Mesendoderm (in vitro differentiated cells): Measurements from ENCODE around the gene DFFA.
"Not testable (repeated sequence)": the region's sequence is repeated elsewhere in the genome, so short reads cannot be mapped to it uniquely, and the experiment has no call there.

ENCODE experiments used
- DNase-seq: peaks from one replicate; pipeline ENCODE4 v3.0.0; 2013
- H2AK5ac ChIP-seq: 2 replicates; pipeline ENCODE4 v1.6.1; 2013; ENCODE audit warnings: low read length, inconsistent platforms
- H2BK120ac ChIP-seq: 2 replicates; pipeline ENCODE4 v1.6.1; 2013; ENCODE audit warnings: low read depth, mild to moderate bottlenecking, low read length, moderate library complexity, mixed read lengths
- H2BK15ac ChIP-seq: replicated peaks from 2 replicates; pipeline ENCODE4 v1.6.1; 2013; ENCODE audit warnings: low read depth, mild to moderate bottlenecking, moderate library complexity
- H2BK5ac ChIP-seq: 2 replicates; pipeline ENCODE4 v1.6.1; 2013; ENCODE audit warnings: low read length, inconsistent platforms
- H3K18ac ChIP-seq: 2 replicates; pipeline ENCODE4 v1.6.1; 2013; ENCODE audit warnings: mild to moderate bottlenecking, low read length, mixed read lengths
- H3K23ac ChIP-seq: one replicate; pipeline ENCODE4 v1.6.1; 2013; ENCODE audit warnings: low read length
- H3K27ac ChIP-seq: 2 replicates; pipeline ENCODE4 v1.5.1; 2013; ENCODE audit warnings: low read depth, mild to moderate bottlenecking, inconsistent platforms, low read length, moderate library complexity
- H3K27me3 ChIP-seq: 2 replicates; pipeline ENCODE4 v1.6.1; 2013; ENCODE audit warnings: low read length, control low read depth, mild to moderate bottlenecking, inconsistent platforms; ENCODE audit not compliant: insufficient read depth, poor library complexity
- H3K36me3 ChIP-seq: 2 replicates; pipeline ENCODE4 v1.6.1; 2013; ENCODE audit warnings: low read length, inconsistent platforms; ENCODE audit not compliant: control insufficient read depth, insufficient read depth
- H3K4ac ChIP-seq: one replicate; pipeline ENCODE4 v1.6.1; 2013; ENCODE audit warnings: low read depth, mild to moderate bottlenecking, low read length, moderate library complexity
- H3K4me1 ChIP-seq: 2 replicates; pipeline ENCODE4 v1.6.1; 2013; ENCODE audit warnings: low read depth, low read length, inconsistent platforms; ENCODE audit not compliant: control insufficient read depth
- H3K4me2 ChIP-seq: 2 replicates; pipeline ENCODE4 v1.6.1; 2013; ENCODE audit warnings: low read length
- H3K4me3 ChIP-seq: 2 replicates; pipeline ENCODE4 v1.5.1; 2013; ENCODE audit warnings: mild to moderate bottlenecking, low read length
- H3K56ac ChIP-seq: one replicate; pipeline ENCODE4 v1.6.1; 2013; ENCODE audit warnings: low read length
- H3K79me1 ChIP-seq: 2 replicates; pipeline ENCODE4 v1.6.1; 2013; ENCODE audit warnings: low read length, inconsistent platforms
- H3K79me2 ChIP-seq: 2 replicates; pipeline ENCODE4 v1.6.1; 2013; ENCODE audit warnings: mild to moderate bottlenecking, low read length; ENCODE audit not compliant: control insufficient read depth, insufficient read depth
- H3K9ac ChIP-seq: 2 replicates; pipeline ENCODE4 v1.6.1; 2013; ENCODE audit warnings: low read length, inconsistent platforms
- H4K5ac ChIP-seq: one replicate; pipeline ENCODE4 v1.6.1; 2013; ENCODE audit warnings: low read length
- H4K8ac ChIP-seq: one replicate; pipeline ENCODE4 v1.6.1; 2013; ENCODE audit warnings: low read depth, mild to moderate bottlenecking, control low read depth, low read length, moderate library complexity
- WGBS: extraction: QIAGEN DNeasy Blood & Tissue Kit; methylation state at CpG from one replicate; pipeline ENCODE4 v1.1.7; 2013; ENCODE audit warnings: low lambda C conversion rate, missing lambda C conversion rate; ENCODE audit not compliant: insufficient coverage; ENCODE audit errors: extremely low coverage; 5-methylcytosine and 5-hydroxymethylcytosine counted together

Gene DFFA

GRCh38 chr1:10424651-10425050 lies 47.7 kb downstream of the DFFA start:
- Histone ChIP-seq H3K23ac (no peak overlapping the region), H2AK5ac (no peak overlapping the region), H2BK5ac (no peak overlapping the region), H3K27ac (no peak overlapping the region), H3K4me3 (no peak overlapping the region), H3K36me3 (peaks cover 8% of the 10 kb centered on the region), H3K4ac (no peak overlapping the region), H2BK15ac (no peak overlapping the region), H3K56ac (no peak overlapping the region), H3K18ac (no peak overlapping the region), H2BK120ac (no peak overlapping the region), H3K79me1 (no peaks in the 10 kb centered on the region), H3K27me3 (no peaks in the 10 kb centered on the region), H4K5ac (no peak overlapping the region), H3K4me2 (no peak overlapping the region), H3K4me1 (no peaks in the 10 kb centered on the region), H3K9ac (no peak overlapping the region), H4K8ac (no peak overlapping the region), H3K79me2 (no peaks in the 10 kb centered on the region)
- no CpG with 5 or more reads among the region's 8 CpGs for WGBS
- no peak for DNase-seq

GRCh38 chr1:10424034-10424433 lies 48.3 kb downstream of the DFFA start:
- Histone ChIP-seq H4K5ac (no peak overlapping the region), H3K79me2 (no peaks in the 10 kb centered on the region), H3K4me3 (no peak overlapping the region), H3K23ac (no peak overlapping the region), H3K27ac (no peak overlapping the region), H3K4ac (no peak overlapping the region), H2BK15ac (no peak overlapping the region), H2BK120ac (no peak overlapping the region), H3K27me3 (no peaks in the 10 kb centered on the region), H2AK5ac (no peak overlapping the region), H3K36me3 (peaks cover 12% of the 10 kb centered on the region), H3K18ac (no peak overlapping the region), H3K9ac (no peak overlapping the region), H4K8ac (no peak overlapping the region), H3K4me2 (no peak overlapping the region), H3K4me1 (no peaks in the 10 kb centered on the region), H2BK5ac (no peak overlapping the region), H3K56ac (no peak overlapping the region), H3K79me1 (no peaks in the 10 kb centered on the region)
- DNase-seq, result no peak
- no CpG with 5 or more reads among the region's 9 CpGs for WGBS

GRCh38 chr1:10421637-10422036 lies 50.7 kb downstream of the DFFA start:
- WGBS, result no CpG with 5 or more reads among the region's 5 CpGs
- Histone ChIP-seq H3K36me3 (peaks cover 23% of the 10 kb centered on the region), H3K9ac (no peak overlapping the region), H3K18ac (no peak overlapping the region), H3K4ac (no peak overlapping the region), H3K56ac (no peak overlapping the region), H2AK5ac (no peak overlapping the region), H2BK15ac (no peak overlapping the region), H3K79me1 (no peaks in the 10 kb centered on the region), H3K4me1 (no peaks in the 10 kb centered on the region), H3K27ac (no peak overlapping the region), H3K79me2 (no peaks in the 10 kb centered on the region), H3K23ac (no peak overlapping the region), H3K4me2 (no peak overlapping the region), H2BK120ac (no peak overlapping the region), H3K27me3 (no peaks in the 10 kb centered on the region), H2BK5ac (no peak overlapping the region), H4K8ac (no peak overlapping the region), H4K5ac (no peak overlapping the region), H3K4me3 (no peak overlapping the region)
- no peak for DNase-seq

GRCh38 chr1:10419351-10419750 lies 53.0 kb downstream of the DFFA start:
- Histone ChIP-seq H3K4me1 (peaks cover 3% of the 10 kb centered on the region), H3K56ac (no peak overlapping the region), H3K79me1 (no peaks in the 10 kb centered on the region), H3K23ac (no peak overlapping the region), H3K4ac (no peak overlapping the region), H2BK120ac (no peak overlapping the region), H3K27me3 (no peaks in the 10 kb centered on the region), H2BK15ac (no peak overlapping the region), H3K27ac (no peak overlapping the region), H3K79me2 (no peaks in the 10 kb centered on the region), H3K18ac (no peak overlapping the region), H3K4me3 (no peak overlapping the region), H4K8ac (no peak overlapping the region), H2AK5ac (no peak overlapping the region), H3K9ac (no peak overlapping the region), H3K36me3 (peaks cover 24% of the 10 kb centered on the region), H4K5ac (no peak overlapping the region), H3K4me2 (no peak overlapping the region), H2BK5ac (no peak overlapping the region)
- no CpG with 5 or more reads among the region's 15 CpGs for WGBS
- no peak for DNase-seq

- not testable (repeated sequence) for H3K4me1 ChIP-seq, H3K79me2 ChIP-seq, H4K5ac ChIP-seq, H2BK15ac ChIP-seq, H2AK5ac ChIP-seq, H3K4me3 ChIP-seq, H3K9ac ChIP-seq, H3K56ac ChIP-seq, H4K8ac ChIP-seq, H2BK5ac ChIP-seq, DNase-seq, H3K23ac ChIP-seq, H3K18ac ChIP-seq, H3K79me1 ChIP-seq, H3K27me3 ChIP-seq, H3K4me2 ChIP-seq, H2BK120ac ChIP-seq, H3K4ac ChIP-seq, H3K27ac ChIP-seq
- WGBS, result no CpG with 5 or more reads among the region's 8 CpGs
- H3K36me3 ChIP-seq, result peaks cover 24% of the 10 kb centered on the region
These were observed 53.6 kb downstream of the DFFA start for GRCh38 chr1:10418741-10419140.

GRCh38 chr1:10415967-10416366 lies 56.4 kb downstream of the DFFA start:
- H3K79me2 ChIP-seq, H2AK5ac ChIP-seq, H3K18ac ChIP-seq, H3K56ac ChIP-seq, H3K4me1 ChIP-seq, H3K27me3 ChIP-seq, H3K4ac ChIP-seq, H3K4me3 ChIP-seq, H3K4me2 ChIP-seq, H3K23ac ChIP-seq, H3K79me1 ChIP-seq, H2BK15ac ChIP-seq, H4K8ac ChIP-seq, H3K9ac ChIP-seq, H2BK120ac ChIP-seq, DNase-seq, H3K27ac ChIP-seq, H4K5ac ChIP-seq, H2BK5ac ChIP-seq: not testable (repeated sequence)
- no CpG with 5 or more reads among the region's 1 CpG for WGBS
- H3K36me3 ChIP-seq, result peaks cover 26% of the 10 kb centered on the region
